Activated CD4-positive, alpha-beta T cell treated with anti-CD3 and anti-CD28 coated beads for 36 hours (primary cell): ENCODE results near the gene MRPS11. TPM values are rescaled to one million over a fixed set of nuclear protein-coding genes. Genes with fewer than 3 reads are reported as not detected.

Experiments used
- ATAC-seq: fragments of 200-7000 bp; cut with Tn5 transposase; one replicate; pipeline ENCODE4 v1.10.0; 2021; ENCODE audit warnings: mild to moderate bottlenecking, moderate library complexity
- CTCF ChIA-PET: fragments of 350-600 bp; sonication (Branson Sonifier 250); formaldehyde crosslinking; loops from one replicate; lab custom pipeline; 2021; ENCODE audit warnings: antibody characterized with exemption; lab: Charles Lee
- POLR2A ChIA-PET: fragments of 350-600 bp; sonication (Branson Sonifier 250); formaldehyde crosslinking; loops from one replicate; lab custom pipeline; 2021; ENCODE audit warnings: antibody characterized with exemption, inconsistent platforms; lab: Charles Lee
- DNase-seq: peaks from one replicate; pipeline ENCODE4 v3.0.0-alpha.2; 2020
- H3K27ac Mint-ChIP-seq: one replicate; pipeline ENCODE4 v1.8.0; 2021; ENCODE audit warnings: mixed read lengths
- H3K27me3 Mint-ChIP-seq: one replicate; pipeline ENCODE4 v1.8.0; 2021; ENCODE audit warnings: mixed read lengths
- H3K36me3 Mint-ChIP-seq: one replicate; pipeline ENCODE4 v1.8.0; 2021; ENCODE audit warnings: low read depth, mixed read lengths
- H3K4me1 Mint-ChIP-seq: one replicate; pipeline ENCODE4 v1.8.0; 2021; ENCODE audit warnings: mixed read lengths
- H3K4me3 Mint-ChIP-seq: one replicate; pipeline ENCODE4 v1.8.0; 2021; ENCODE audit warnings: mild to moderate bottlenecking, moderate library complexity, mixed read lengths
- H3K9me3 Mint-ChIP-seq: one replicate; pipeline ENCODE4 v1.8.0; 2021; ENCODE audit warnings: low read depth, mixed read lengths
- intact Hi-C, 2 experiments: fragments of 100-400 bp; cut with DNase I in 1 of 2; cut with micrococcal nuclease in 1 of 2; formaldehyde crosslinking; loops; one replicate each; pipeline versions ENCODE4 v1.14.2 to v1.15.1; 2022 to 2024; cut with DNase I, micrococcal nuclease
- total RNA-seq, 2 experiments: library from RNA; stranded (reverse); gene quantifications; one replicate each; pipeline ENCODE4 v1.2.3, GENCODE V29; 2021

The MRPS11 gene
- total RNA-seq, 2 experiments from 2014 or later, result 58.3 to 67.1 TPM

GRCh38 chr15:88489321-88489720 lies 21.8 kb downstream of the MRPS11 start:
- CTCF ChIA-PET, result interaction anchor here (0.6 kb wide), 1 partner anchor 397 kb away, joined by 3 read pairs; no protein-coding TSS in a partner anchor
- no peak overlapping the region for H3K27ac Mint-ChIP-seq

DNA sequence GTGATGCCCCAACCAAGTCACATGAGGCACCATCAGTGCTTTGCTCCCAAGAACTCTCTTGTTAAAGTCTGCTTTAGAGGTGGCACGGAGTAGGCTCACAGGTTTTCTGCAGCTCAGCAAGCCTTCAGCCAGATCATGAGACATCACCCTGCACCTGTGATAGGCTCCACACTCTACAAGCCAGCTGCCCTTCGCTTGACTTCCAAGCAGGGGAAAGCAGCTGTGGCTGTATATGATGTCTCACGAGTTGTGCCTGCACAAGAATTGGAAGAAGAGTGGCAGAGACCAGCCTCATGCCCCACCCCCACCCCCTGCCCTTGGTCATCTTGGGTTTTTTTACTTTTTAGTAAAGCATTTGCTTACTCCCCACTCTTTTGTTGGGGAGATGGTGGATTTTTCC lies 22.5 kb downstream of the MRPS11 start:
- ChIA-PET POLR2A (no interaction called here), CTCF (no interaction called here)
- H3K36me3 Mint-ChIP-seq, result peaks cover 3% of the 10 kb centered on the region

More at GRCh38 chr15:88489321-88489720, 21.8 kb downstream of the MRPS11 start:
- H3K27me3 Mint-ChIP-seq, result no peaks in the 10 kb centered on the region
- DNase-seq (no peak), ATAC-seq (no peak)
- intact Hi-C loops, result no loop called here
- no peak overlapping the region for H3K4me3 Mint-ChIP-seq
- POLR2A ChIA-PET, result no interaction called here
- peaks cover 3% of the 10 kb centered on the region for H3K36me3 Mint-ChIP-seq
- H3K9me3 Mint-ChIP-seq, result no peaks in the 10 kb centered on the region
- H3K4me1 Mint-ChIP-seq, result no peaks in the 10 kb centered on the region

GRCh38 chr15:88491158-88491557 lies 23.6 kb downstream of the MRPS11 start:
- no peak for ATAC-seq
- Mint-ChIP-seq H3K27ac (no peak overlapping the region), H3K4me1 (no peaks in the 10 kb centered on the region), H3K4me3 (no peak overlapping the region), H3K9me3 (no peaks in the 10 kb centered on the region), H3K27me3 (no peaks in the 10 kb centered on the region), H3K36me3 (peaks cover 3% of the 10 kb centered on the region)
- intact Hi-C loops, result no loop called here
- ChIA-PET CTCF (no interaction called here), POLR2A (no interaction called here)
- DNase-seq, result no peak

More for the DNA sequence above, 22.5 kb downstream of the MRPS11 start:
- Mint-ChIP-seq H3K4me1 (no peaks in the 10 kb centered on the region), H3K9me3 (no peaks in the 10 kb centered on the region), H3K27me3 (no peaks in the 10 kb centered on the region), H3K4me3 (no peak overlapping the region), H3K27ac (no peak overlapping the region)
- ATAC-seq, result no peak
- intact Hi-C loops, result no loop called here
- no peak for DNase-seq

DNA sequence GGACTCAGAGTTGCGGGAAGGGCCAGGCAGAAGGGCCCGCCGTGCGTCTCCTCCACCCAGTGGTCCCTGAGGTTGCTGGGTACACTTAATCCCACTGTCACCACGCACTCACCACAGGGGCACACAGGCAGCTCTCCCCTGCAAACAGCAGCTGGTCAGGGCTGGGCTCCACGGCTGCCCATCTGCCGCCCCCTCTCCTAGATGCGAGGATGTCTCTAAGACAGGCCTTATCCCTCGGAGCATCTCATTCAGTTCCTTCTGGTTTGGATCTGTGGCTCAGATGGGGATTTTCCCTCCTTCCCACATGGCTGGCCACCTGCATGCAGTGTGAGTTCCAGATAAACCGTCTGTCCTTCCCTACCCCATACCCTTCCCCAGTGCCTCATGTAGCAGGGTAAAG lies 26.3 kb downstream of the MRPS11 start:
- POLR2A ChIA-PET, result interaction anchor here (0.7 kb wide), 1 partner anchor 38 kb away, joined by 4 read pairs; no protein-coding TSS in a partner anchor
- intact Hi-C loops, result no loop called here
- no peak overlapping the region for H3K4me3 Mint-ChIP-seq
- H3K4me1 Mint-ChIP-seq, result no peaks in the 10 kb centered on the region
- no peak overlapping the region for H3K27ac Mint-ChIP-seq
- no peaks in the 10 kb centered on the region for H3K27me3 Mint-ChIP-seq
- ATAC-seq (no peak), DNase-seq (no peak)
- CTCF ChIA-PET, result no interaction called here
- no peaks in the 10 kb centered on the region for H3K9me3 Mint-ChIP-seq
- H3K36me3 Mint-ChIP-seq, result peaks cover 5% of the 10 kb centered on the region

- POLR2A ChIA-PET, result no interaction called here
- no peaks in the 10 kb centered on the region for H3K4me1 Mint-ChIP-seq
- H3K27me3 Mint-ChIP-seq, result no peaks in the 10 kb centered on the region
- H3K9me3 Mint-ChIP-seq, result no peaks in the 10 kb centered on the region
- intact Hi-C loops, result no loop called here
- peaks cover 2% of the 10 kb centered on the region for H3K36me3 Mint-ChIP-seq
- H3K27ac Mint-ChIP-seq, result no peak overlapping the region
- ATAC-seq (no peak), DNase-seq (no peak)
- no peak overlapping the region for H3K4me3 Mint-ChIP-seq
- CTCF ChIA-PET, result no interaction called here
Measured at GRCh38 chr15:88497109-88497765, 29.7 kb downstream of the MRPS11 start.

DNA sequence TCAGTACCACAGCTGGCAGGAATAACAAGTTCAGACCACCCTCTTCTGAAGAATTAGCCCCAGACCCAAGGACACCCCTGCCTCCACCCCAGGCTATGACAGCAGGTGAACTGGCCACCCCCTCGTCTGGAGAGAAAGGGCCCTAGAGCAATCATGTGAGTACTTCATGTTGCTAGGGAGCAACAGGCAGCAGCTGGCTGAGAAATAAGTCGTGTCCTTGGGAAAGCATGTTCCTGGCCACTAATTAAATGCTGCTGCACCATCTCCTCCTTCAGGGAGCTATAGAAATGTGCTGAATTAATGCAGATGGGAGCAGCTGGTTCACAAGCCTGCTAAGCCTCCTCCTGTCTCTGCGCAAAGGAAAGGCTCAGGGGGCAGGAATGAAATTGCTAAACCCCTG lies 31.5 kb downstream of the MRPS11 start:
- peaks cover 4% of the 10 kb centered on the region for H3K36me3 Mint-ChIP-seq

GRCh38 chr15:88504445-88504844 lies 36.9 kb downstream of the MRPS11 start:
- Mint-ChIP-seq H3K9me3 (no peaks in the 10 kb centered on the region), H3K4me1 (no peaks in the 10 kb centered on the region), H3K36me3 (peaks cover 3% of the 10 kb centered on the region), H3K27ac (no peak overlapping the region), H3K27me3 (no peaks in the 10 kb centered on the region), H3K4me3 (no peak overlapping the region)
- POLR2A ChIA-PET, result no interaction called here
- ATAC-seq (no peak), DNase-seq (no peak)
- intact Hi-C loops, result no loop called here
- CTCF ChIA-PET, result no interaction called here

More for the DNA sequence above, 31.5 kb downstream of the MRPS11 start:
- H3K27me3 Mint-ChIP-seq, result no peaks in the 10 kb centered on the region
- intact Hi-C loops, result no loop called here
- no peak overlapping the region for H3K27ac Mint-ChIP-seq
- no peak for ATAC-seq
- CTCF ChIA-PET, result no interaction called here
- DNase-seq, result no peak
- POLR2A ChIA-PET, result no interaction called here
- H3K4me3 Mint-ChIP-seq, result no peak overlapping the region
- H3K4me1 Mint-ChIP-seq, result no peaks in the 10 kb centered on the region
- no peaks in the 10 kb centered on the region for H3K9me3 Mint-ChIP-seq

GRCh38 chr15:88505721-88506120 lies 38.2 kb downstream of the MRPS11 start:
- H3K27me3 Mint-ChIP-seq, result no peaks in the 10 kb centered on the region
- DNase-seq, result no peak
- no peak for ATAC-seq
- intact Hi-C loops, result no loop called here
- POLR2A ChIA-PET, result no interaction called here
- H3K4me3 Mint-ChIP-seq, result no peak overlapping the region
- H3K9me3 Mint-ChIP-seq, result no peaks in the 10 kb centered on the region
- peaks cover 4% of the 10 kb centered on the region for H3K4me1 Mint-ChIP-seq
- H3K36me3 Mint-ChIP-seq, result peaks cover 3% of the 10 kb centered on the region
- CTCF ChIA-PET, result no interaction called here
- no peak overlapping the region for H3K27ac Mint-ChIP-seq

- intact Hi-C loops, result no loop called here
- H3K4me1 Mint-ChIP-seq, result peaks cover 4% of the 10 kb centered on the region
- DNase-seq (no peak), ATAC-seq (no peak)
- no peak overlapping the region for H3K27ac Mint-ChIP-seq
- ChIA-PET CTCF (interaction anchor here (0.6 kb wide), 1 partner anchor 80 kb away, joined by 3 read pairs; no protein-coding TSS in a partner anchor), POLR2A (interaction anchor here (0.7 kb wide), 1 partner anchor 154 kb away, joined by 4 read pairs; no protein-coding TSS in a partner anchor)
- H3K9me3 Mint-ChIP-seq, result no peaks in the 10 kb centered on the region
- peaks cover 9% of the 10 kb centered on the region for H3K36me3 Mint-ChIP-seq
- no peaks in the 10 kb centered on the region for H3K27me3 Mint-ChIP-seq
- H3K4me3 Mint-ChIP-seq, result no peak overlapping the region
Measured at GRCh38 chr15:88506628-88507027, 39.1 kb downstream of the MRPS11 start.

DNA sequence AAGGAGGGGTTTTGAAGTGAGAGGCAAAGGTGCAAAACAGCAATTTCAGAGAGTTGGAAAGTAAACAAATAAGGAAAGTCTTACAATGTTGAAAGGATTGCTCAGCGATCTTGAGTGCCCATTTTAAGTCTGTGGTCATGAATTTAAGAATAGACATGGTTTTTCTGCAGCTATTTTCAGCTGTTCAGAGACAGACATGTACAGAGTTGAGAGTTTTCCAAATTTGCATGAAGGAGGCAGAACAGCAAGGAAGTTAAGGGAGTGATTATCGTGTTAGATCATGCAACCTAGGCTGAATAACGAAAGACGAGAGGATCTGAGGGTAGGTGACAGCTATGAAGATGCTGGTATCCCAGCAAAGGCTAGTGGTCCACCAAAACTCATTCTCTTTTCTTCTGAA lies 41.8 kb downstream of the MRPS11 start:
- Mint-ChIP-seq H3K27ac (no peak overlapping the region), H3K9me3 (no peaks in the 10 kb centered on the region), H3K36me3 (peaks cover 13% of the 10 kb centered on the region), H3K4me3 (no peak overlapping the region), H3K27me3 (no peaks in the 10 kb centered on the region), H3K4me1 (peaks cover 4% of the 10 kb centered on the region)
- CTCF ChIA-PET, result interaction anchor here (0.8 kb wide), 1 partner anchor 461 kb away, joined by 3 read pairs; no protein-coding TSS in a partner anchor
- intact Hi-C loops, result no loop called here
- POLR2A ChIA-PET, result no interaction called here
- no peak for ATAC-seq
- DNase-seq, result no peak

DNA sequence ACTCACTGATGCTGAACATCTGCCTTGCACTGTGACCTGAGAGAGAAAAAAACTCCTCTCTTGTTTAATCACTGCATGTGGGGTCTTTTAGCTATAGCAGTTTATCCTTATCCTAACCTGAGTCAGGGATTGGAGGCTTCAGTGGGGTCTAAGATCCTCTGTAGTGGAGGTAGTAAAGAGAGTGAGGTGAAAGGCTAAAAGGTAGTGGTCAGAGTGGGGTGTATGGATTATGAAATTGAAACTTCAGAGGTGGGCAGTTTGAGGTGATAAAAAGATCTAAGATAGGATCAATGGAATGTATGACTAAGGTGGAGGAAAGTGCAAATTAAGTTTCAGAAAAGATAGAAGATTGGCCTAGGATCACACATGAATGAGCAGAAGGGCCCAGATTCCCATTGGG lies 42.5 kb downstream of the MRPS11 start:
- intact Hi-C loops, result no loop called here
- Mint-ChIP-seq H3K27me3 (no peaks in the 10 kb centered on the region), H3K36me3 (peaks cover 13% of the 10 kb centered on the region), H3K4me1 (peaks cover 4% of the 10 kb centered on the region), H3K9me3 (no peaks in the 10 kb centered on the region), H3K27ac (no peak overlapping the region), H3K4me3 (no peak overlapping the region)
- ATAC-seq (no peak), DNase-seq (no peak)
- ChIA-PET CTCF (no interaction called here), POLR2A (no interaction called here)

DNA sequence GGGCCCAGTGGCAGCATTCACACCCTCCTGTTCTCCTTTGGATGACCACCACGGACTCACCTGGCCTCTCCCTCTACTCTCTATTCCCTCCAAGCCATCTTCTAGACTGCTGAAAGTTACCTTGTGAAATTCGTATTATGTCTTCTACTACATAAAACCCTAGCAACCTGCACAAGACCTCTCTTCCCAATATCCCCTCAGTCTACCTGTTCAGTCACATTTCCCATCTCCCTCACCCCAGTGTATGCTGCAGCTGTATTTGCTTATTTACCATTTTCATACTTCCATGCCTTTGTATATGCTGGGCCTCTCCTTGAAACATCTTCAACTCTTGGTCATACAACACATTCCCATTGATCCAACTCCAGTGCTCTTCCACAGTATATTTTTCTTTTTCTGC lies 43.7 kb downstream of the MRPS11 start:
- Mint-ChIP-seq H3K4me3 (no peak overlapping the region), H3K4me1 (peaks cover 4% of the 10 kb centered on the region), H3K9me3 (no peaks in the 10 kb centered on the region), H3K27me3 (no peaks in the 10 kb centered on the region), H3K27ac (no peak overlapping the region), H3K36me3 (peaks cover 15% of the 10 kb centered on the region)
- intact Hi-C loops, result no loop called here
- DNase-seq (no peak), ATAC-seq (no peak)
- POLR2A ChIA-PET, result no interaction called here
- CTCF ChIA-PET, result no interaction called here
